Thyroid gland (tissue), 4 donors: ENCODE measurements around the gene EGFL8. TPM values are rescaled to one million over a fixed set of nuclear protein-coding genes. Genes with fewer than 3 reads are reported as not detected.
A peak's percentile ranks its signal among the peaks of the same experiment; 100 is the strongest.
"Not testable (repeated sequence)": the region's sequence is repeated elsewhere in the genome, so short reads cannot be mapped to it uniquely, and the experiment has no call there.

Experiments used
- DNase-seq, 2 donors: peaks; one replicate each; pipeline ENCODE4 v3.0.0-alpha.2; 2019
- H3K27ac ChIP-seq, 3 donors: fragments of 200-600 bp; sonication (generic); 1 replicate in 2 of 3; 2 replicates in 1 of 3; pipeline ENCODE4 v1.5.1; 2016 to 2019; ENCODE audit warnings: mild to moderate bottlenecking in 1 of 3, moderate library complexity in 1 of 3
- H3K27me3 ChIP-seq: fragments of 200-600 bp; sonication (generic); one replicate; pipeline ENCODE4 v1.5.1; 2019
- H3K36me3 ChIP-seq, 2 donors: fragments of 200-600 bp; sonication (generic); one replicate each; pipeline ENCODE4 v1.5.1; 2016 to 2019
- H3K4me1 ChIP-seq, 2 donors: fragments of 200-600 bp; sonication (generic); one replicate each; pipeline ENCODE4 v1.5.1; 2017 to 2019
- H3K4me3 ChIP-seq, 3 donors: fragments of 200-600 bp; sonication (generic); replicated peaks in 1 of 3; 1 replicate in 2 of 3; 2 replicates in 1 of 3; pipeline ENCODE4 v1.5.1; 2016; ENCODE audit warnings: mild to moderate bottlenecking in 1 of 3
- H3K9me3 ChIP-seq: fragments of 200-600 bp; sonication (generic); one replicate; pipeline ENCODE4 v1.5.1; 2017
- POLR2A ChIP-seq, 2 donors: fragments of 450-650 bp; IDR thresholded peaks; one replicate each; pipeline ENCODE4 v1.6.1; 2017; ENCODE audit warnings: antibody characterized with exemption in 2 of 2, mild to moderate bottlenecking in 2 of 2, moderate library complexity in 1 of 2
- whole genome bisulfite sequencing, 2 donors: methylation state at CpG; one replicate each; pipeline ENCODE4 v1.1.5; 2017; 5-methylcytosine and 5-hydroxymethylcytosine counted together
- intact Hi-C: fragments of 100-400 bp; cut with DNase I; formaldehyde crosslinking; loops from one replicate; pipeline ENCODE4 v1.15.1; 2023
- total RNA-seq, 4 donors: library from RNA; depleted of rRNA; stranded (reverse); fragments of >200 nt; gene quantifications; one replicate each; pipeline ENCODE4 v1.2.3, GENCODE V29; 2016
- TF ChIP-seq, protein P1 (sequence below), 6 experiments: fragments of 200-600 bp in 3 of 6; fragments of 450-650 bp in 3 of 6; sonication (generic) in 3 of 6; IDR thresholded peaks; one replicate each; pipeline ENCODE4 v1.5.1; 2016 to 2019; ENCODE audit warnings: antibody characterized with exemption in 6 of 6, mild to moderate bottlenecking in 2 of 6, inconsistent platforms in 1 of 6, moderate library complexity in 1 of 6

The EGFL8 gene
- total RNA-seq, 4 donors from 2014 or later: 2.3 to 9.8 (median 6.5) TPM

DNA sequence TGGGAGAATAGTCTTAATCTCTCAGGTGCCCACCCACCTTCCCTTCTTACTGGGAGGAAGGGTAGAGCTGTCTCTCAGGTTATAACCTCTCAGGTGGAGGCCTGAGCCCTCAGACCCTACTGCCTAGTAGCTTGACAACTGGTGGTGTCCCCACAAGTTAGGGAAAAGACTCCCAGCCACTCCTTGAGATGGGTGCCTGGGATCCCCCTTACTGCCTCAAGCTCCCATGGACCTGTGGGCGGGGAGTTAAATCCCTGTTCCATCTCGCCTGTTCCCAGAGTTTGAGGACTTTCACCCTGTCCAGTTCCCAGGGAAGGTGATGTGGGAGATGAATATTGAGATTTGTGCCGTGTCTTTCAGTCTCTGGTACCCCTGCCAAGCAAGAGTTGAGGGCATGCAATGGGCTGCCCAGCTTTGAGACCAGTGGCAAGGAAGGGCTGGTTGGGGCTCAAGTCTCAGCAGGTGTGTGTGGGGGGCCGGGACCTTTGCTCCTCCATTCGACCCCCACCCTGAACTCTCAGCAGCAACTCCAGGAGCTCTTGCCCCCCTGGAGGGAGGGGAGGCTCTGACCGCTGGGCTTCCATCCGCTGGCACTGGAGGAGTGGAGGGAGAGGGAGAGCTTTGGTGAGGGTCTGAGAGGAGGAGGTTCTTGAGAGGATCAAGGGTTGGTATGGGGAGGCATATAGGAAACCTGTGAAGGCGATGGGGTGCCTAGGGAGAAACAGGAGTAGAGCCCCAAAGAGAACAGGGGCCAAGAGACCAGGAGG lies 26.7 kb downstream of the EGFL8 start:
- no peak for DNase-seq
- no peak for TF ChIP-seq POLR2A (IDR thresholded peaks at IDR 0.05)
- Histone ChIP-seq H3K27me3 (no peaks in the 10 kb centered on the region), H3K27ac (peak overlapping the region; percentile 97 to 99 (median 98)), H3K9me3 (no peaks in the 10 kb centered on the region), H3K36me3 (peaks cover 6 to 13% of the 10 kb centered on the region in 2 donors), H3K4me1 (peaks cover 26 to 57% of the 10 kb centered on the region in 2 donors), H3K4me3 (no peak overlapping the region)
- 84 to 86% methylated on average over 8 of the region's 8 CpGs for WGBS, 2 donors
- intact Hi-C loops: no loop called here

DNA sequence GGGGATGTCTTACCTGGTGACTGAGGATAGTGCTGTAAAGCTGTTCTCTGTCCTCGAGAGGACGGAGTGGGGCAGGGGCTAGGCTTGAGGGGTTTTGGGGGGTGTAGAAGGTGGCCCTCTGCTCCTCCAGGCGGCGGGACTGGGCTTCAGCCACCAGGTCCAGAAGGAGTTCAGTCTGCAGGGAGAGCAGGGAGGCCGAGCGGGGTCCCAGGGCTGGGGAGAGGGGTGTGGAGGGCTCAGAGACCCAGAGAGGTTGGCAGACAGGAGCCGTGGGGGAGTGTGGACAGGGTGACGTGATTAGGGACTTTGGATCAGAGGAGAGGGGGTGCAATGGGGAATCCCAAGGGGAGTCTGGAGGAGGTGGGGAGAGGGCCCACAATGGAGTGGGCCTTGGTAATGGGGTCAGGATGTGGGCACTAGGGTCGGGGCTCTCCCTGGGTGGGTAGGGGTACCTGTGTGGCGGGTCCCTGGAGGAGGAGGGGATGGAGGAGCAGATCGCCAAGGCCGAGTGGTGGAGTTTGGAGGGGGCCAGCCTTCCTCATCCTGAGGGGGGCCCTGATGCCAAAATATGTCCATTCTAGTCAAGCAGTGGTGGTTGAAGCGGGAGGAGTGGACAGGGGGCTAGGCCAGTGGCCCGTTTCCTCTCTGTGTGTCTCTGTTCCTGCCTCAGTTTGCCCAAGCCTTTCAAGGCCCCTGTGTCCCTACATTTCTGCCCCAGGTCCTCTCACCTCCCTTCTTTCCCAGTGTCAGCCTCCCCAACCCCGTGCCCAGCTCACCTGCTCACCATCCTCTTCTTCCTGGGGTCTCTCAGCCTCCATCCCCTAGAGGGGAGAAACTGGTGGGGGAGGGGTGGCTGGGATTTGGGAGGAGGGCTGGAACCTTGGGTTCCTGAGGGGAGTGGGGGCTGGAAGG lies 27.6 kb downstream of the EGFL8 start:
- 70 to 81% methylated on average over 14 to 15 of the region's 15 CpGs for WGBS, 2 donors

DNA sequence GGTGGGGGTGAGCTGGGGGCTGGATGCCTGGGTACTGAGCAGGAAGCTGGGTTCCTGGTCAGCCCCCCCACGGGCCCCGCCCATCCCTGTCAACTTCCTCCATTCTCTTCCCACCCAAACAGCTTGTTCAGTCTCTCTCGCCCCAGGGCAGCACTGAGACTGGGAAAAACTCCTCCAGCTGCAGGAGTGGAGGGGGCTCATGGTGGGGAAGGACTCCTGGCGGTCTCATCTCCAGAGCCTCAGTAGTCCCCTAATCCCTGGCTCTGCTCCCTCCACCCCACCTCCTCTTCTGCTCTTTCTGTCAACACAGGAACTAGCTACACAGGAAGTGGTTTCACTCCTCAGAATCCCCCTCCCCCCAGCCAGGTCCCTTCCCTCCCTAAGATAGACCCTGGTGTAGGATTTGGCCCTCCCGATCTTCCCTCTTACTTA lies 28.2 kb downstream of the EGFL8 start, which contains the start of gene GPSM3:
TSS of gene GPSM3 (minus strand) at position 36 of the 432 bp plus-strand sequence. CDS start 130 bp downstream, outside the sequence.
- peak in 1 of 2 donors; percentile 26 for DNase-seq
- H3K4me3 ChIP-seq: no peak within 1 kb of the TSS

More for the DNA sequence above, 27.6 kb downstream of the EGFL8 start:
- Histone ChIP-seq H3K4me3 (no peak overlapping the region), H3K27me3 (no peaks in the 10 kb centered on the region), H3K27ac (peak overlapping the region; percentile 51 to 99 (median 53)), H3K9me3 (no peaks in the 10 kb centered on the region), H3K4me1 (peaks cover 21 to 54% of the 10 kb centered on the region in 2 donors), H3K36me3 (peaks cover 6 to 9% of the 10 kb centered on the region in 2 donors)
- DNase-seq: no peak
- intact Hi-C loops: no loop called here
- TF ChIP-seq POLR2A (IDR thresholded peaks at IDR 0.05): no peak
- TF ChIP-seq, protein P1, sequence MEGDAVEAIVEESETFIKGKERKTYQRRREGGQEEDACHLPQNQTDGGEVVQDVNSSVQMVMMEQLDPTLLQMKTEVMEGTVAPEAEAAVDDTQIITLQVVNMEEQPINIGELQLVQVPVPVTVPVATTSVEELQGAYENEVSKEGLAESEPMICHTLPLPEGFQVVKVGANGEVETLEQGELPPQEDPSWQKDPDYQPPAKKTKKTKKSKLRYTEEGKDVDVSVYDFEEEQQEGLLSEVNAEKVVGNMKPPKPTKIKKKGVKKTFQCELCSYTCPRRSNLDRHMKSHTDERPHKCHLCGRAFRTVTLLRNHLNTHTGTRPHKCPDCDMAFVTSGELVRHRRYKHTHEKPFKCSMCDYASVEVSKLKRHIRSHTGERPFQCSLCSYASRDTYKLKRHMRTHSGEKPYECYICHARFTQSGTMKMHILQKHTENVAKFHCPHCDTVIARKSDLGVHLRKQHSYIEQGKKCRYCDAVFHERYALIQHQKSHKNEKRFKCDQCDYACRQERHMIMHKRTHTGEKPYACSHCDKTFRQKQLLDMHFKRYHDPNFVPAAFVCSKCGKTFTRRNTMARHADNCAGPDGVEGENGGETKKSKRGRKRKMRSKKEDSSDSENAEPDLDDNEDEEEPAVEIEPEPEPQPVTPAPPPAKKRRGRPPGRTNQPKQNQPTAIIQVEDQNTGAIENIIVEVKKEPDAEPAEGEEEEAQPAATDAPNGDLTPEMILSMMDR (IDR thresholded peaks at IDR 0.05): no peak

DNA sequence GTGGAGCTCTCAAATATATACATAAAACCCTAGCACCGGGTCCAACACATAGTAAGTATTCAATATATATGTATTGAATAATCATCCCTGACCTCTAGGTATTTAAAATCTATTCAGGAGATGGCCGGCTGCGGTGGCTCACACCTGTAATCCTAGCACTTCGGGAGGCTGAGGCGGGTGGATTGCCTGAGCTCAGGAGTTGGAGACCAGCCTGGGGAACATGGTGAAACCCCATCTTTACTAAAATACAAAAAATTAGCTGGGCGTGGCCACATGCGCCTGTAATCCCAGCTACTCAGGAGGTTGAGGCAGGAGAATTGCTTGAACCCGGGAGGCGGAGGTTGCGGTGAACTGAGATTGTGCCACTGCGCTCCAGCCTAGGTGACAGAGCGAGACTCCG lies 28.7 kb downstream of the EGFL8 start:
- H3K27me3 ChIP-seq, intact Hi-C loops, H3K36me3 ChIP-seq, H3K4me3 ChIP-seq, DNase-seq, H3K9me3 ChIP-seq: not testable (repeated sequence)
- 79 to 86% methylated on average over 13 of the region's 13 CpGs for WGBS, 2 donors
- peaks cover 23 to 50% of the 10 kb centered on the region in 2 donors for H3K4me1 ChIP-seq
- H3K27ac ChIP-seq: peak overlapping the region; percentile 51 to 99 (median 53)

More for the DNA sequence above, 28.2 kb downstream of the EGFL8 start, which contains the start of gene GPSM3:
- Histone ChIP-seq H3K27me3 (no peaks in the 10 kb centered on the region), H3K27ac (peak within 1 kb of the TSS; percentile 51 to 99 (median 53)), H3K9me3 (no peaks in the 10 kb centered on the region), H3K4me1 (peaks cover 24 to 54% of the 10 kb centered on the region in 2 donors), H3K36me3 (peaks cover 2% of the 10 kb centered on the region in 2 donors)
- intact Hi-C loops: no loop called here
- 40 to 42% methylated on average over 5 of the region's 5 CpGs for WGBS, 2 donors
- no peak for TF ChIP-seq POLR2A (IDR thresholded peaks at IDR 0.05)
- TF ChIP-seq, protein P1 (IDR thresholded peaks at IDR 0.05): no peak

DNA sequence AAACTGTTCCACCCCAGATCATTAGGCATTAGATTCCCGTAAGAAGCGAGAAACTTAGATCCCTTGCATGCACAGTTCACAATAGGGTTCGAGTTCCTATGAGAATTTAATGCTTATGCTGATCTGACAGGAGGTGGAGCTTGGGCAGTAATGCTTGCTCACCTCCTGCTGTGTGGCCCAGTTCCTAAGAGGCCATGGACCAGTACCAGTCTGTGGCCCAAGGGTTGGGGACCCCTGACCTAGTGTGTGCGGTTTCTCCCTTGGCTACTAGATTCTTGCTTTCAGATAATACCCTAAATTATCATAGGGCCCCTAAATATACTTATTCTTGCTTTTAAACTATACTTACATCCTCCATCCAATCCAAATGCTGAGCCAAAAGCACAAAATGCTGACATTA lies 30.0 kb downstream of the EGFL8 start:
- H3K36me3 ChIP-seq: no peaks in the 10 kb centered on the region
- no peak for DNase-seq
- WGBS, 2 donors: 87 to 89% methylated on average over 4 of the region's 4 CpGs
- intact Hi-C loops: no loop called here
- H3K4me3 ChIP-seq: no peak overlapping the region
- TF ChIP-seq, protein P1 (IDR thresholded peaks at IDR 0.05): no peak
- TF ChIP-seq POLR2A (IDR thresholded peaks at IDR 0.05): no peak
- no peaks in the 10 kb centered on the region for H3K9me3 ChIP-seq
- peak overlapping the region in 2 of 3 donors; percentile 97 to 99 for H3K27ac ChIP-seq
- peaks cover 11 to 40% of the 10 kb centered on the region in 2 donors for H3K4me1 ChIP-seq
- H3K27me3 ChIP-seq: no peaks in the 10 kb centered on the region
